HG03103 (cell line): ENCODE measurements around the gene PARP6.

Experiments
- ATAC-seq: cut with Tn5 transposase; IDR thresholded peaks from one replicate; pipeline ENCODE4 v1.9.1; 2021; ENCODE audit warnings: low read depth; ENCODE audit not compliant: unreplicated experiment

The PARP6 gene, protein sequence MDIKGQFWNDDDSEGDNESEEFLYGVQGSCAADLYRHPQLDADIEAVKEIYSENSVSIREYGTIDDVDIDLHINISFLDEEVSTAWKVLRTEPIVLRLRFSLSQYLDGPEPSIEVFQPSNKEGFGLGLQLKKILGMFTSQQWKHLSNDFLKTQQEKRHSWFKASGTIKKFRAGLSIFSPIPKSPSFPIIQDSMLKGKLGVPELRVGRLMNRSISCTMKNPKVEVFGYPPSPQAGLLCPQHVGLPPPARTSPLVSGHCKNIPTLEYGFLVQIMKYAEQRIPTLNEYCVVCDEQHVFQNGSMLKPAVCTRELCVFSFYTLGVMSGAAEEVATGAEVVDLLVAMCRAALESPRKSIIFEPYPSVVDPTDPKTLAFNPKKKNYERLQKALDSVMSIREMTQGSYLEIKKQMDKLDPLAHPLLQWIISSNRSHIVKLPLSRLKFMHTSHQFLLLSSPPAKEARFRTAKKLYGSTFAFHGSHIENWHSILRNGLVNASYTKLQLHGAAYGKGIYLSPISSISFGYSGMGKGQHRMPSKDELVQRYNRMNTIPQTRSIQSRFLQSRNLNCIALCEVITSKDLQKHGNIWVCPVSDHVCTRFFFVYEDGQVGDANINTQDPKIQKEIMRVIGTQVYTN

DNA sequence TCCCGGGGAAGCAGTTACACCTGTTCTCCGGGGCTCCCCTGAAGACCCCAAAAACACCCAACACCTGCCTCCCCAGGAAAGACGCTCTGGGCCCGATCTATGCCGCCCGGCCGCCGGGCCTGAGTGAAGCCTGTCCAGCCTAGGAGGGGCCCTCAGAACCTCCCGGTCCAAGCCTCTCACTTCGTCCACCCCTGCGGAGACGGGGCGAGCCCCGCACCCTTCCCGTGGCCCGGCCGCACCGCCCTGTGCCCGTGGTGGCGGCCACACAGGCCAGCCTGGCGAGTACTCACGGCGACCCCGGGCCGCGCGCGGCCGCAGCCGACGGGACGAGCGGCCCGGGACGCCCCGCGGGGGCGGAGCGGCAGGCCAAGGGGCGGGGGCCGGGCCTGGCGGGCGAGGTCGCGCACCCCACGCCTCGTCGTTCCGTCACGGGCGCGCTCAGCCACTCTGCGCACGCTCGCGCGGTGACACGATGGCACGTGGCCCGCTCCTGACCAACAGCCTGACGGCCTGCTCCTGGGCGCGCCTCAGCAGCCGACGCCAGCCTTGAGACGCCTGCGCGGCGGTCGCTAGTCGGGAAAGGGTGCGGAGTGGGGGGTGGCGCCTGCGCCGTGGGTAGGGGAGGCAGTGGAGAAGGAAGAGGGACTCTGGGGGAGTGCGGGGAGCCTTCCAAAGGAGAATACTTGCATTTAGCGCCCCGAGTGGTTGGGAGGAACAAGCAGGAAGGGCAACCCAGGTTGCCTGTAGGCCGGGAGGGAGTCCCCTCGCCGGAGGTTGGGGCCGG is at the start of gene PARP6:
PARP6 (minus strand) TSS at position 342 of the 784 bp plus-strand sequence. CDS start 5,077 bp downstream, outside the sequence.
- ATAC-seq = peak; percentile 96

DNA sequence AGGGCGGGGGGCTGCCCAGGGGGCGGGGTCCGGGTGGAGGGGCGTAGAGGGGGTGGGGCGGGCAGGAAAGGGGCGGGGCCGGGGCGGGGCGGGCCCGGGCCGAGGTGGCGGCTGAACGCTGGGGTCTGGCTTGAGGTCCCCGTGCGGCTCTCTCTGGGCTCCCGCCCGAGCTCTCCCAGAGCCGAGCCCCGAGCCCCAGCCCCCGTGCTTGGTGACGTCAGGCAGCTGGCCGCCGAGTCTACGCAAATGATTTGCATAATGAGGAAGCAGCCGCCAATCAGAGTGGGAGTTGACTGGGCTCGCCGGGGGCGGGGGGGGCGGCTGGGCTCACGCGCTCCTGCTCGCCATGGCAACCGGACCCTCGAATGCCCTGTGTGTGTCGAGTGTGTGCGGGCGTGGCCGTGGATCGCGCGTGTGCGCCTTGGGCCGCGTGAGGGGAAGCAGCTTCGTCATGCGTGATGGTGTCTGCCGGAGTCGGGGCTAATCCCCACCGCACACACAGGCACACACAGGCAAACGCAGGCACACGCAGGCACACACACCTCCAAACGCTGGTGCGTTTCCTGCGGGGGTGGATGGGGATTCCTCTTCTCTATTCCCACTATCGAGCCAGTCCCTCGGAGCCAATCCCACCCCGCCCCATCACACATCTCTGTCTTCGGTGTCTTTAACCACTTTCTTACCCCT is 47.8 kb upstream of the PARP6 start, which contains the start of gene CELF6:
CELF6 (minus strand) TSS at position 173 of the 687 bp plus-strand sequence. CDS start 283 bp downstream, outside the sequence.
- no peak for ATAC-seq

DNA sequence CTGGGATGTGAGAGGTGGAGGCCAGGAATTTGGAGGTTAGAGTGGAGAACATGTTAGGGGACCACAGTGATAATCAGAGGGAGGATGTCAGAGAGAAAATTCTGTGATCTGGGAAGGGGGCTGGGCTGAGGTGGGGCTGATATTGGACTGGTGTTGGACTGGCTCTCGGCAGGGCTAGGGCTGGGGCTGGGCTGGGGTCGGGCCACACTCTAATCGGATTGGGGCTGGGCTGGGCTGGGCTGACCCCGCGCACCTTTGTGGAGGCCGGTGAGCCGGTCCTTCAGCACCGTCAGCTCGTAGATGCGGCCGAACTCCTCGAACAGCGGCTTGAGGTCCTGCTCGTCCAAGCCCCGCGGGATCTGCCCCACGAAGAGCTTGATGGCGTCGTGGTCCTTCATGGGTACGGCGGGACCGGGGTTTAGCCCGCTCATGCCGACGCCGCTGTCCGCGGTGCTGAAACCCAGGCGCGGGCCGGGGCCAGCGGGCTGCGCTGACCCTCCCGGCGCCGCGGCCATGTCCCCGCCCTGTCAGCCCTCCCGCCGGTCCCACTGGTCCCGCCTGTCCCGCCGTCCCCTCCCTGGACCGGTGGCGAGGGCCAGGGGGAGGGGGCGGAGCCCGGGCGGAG is 47.1 kb upstream of the PARP6 start:
- ATAC-seq = no peak

DNA sequence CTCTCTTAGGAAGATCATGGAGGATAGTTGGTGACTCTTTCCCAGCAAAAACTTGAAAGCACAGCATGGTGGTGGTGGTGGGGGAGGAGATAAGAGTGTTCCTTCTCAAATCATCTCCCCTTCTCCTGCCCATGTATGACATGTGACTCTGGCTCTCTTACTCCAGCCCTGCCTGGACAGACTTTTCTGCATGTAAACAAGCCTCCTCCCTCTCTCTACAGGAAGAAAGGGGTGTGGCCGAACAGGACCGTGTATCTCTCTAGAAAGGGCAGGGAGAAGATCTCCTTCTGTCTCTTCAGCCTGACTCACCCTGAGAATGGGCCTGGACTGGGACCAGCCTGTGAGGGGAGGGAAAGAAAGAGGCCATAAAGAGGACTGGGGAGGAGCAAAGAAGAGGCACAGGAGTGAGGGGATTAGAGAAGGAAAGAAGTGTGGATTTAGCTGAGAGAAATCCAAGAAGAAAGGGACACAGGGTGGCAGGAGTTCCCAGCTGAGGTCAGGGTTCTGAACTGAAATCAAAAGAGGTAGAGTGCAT is 46.1 kb upstream of the PARP6 start:
- ATAC-seq = no peak

GRCh38 chr15:72315706-72316370 is 43.5 kb upstream of the PARP6 start:
- no peak for ATAC-seq

GRCh38 chr15:72313881-72314280 is 41.5 kb upstream of the PARP6 start:
- ATAC-seq = no peak

GRCh38 chr15:72313448-72313840 is 41.1 kb upstream of the PARP6 start:
- no peak for ATAC-seq

- no peak for ATAC-seq
These were observed 40.5 kb upstream of the PARP6 start for GRCh38 chr15:72312605-72313447.

DNA sequence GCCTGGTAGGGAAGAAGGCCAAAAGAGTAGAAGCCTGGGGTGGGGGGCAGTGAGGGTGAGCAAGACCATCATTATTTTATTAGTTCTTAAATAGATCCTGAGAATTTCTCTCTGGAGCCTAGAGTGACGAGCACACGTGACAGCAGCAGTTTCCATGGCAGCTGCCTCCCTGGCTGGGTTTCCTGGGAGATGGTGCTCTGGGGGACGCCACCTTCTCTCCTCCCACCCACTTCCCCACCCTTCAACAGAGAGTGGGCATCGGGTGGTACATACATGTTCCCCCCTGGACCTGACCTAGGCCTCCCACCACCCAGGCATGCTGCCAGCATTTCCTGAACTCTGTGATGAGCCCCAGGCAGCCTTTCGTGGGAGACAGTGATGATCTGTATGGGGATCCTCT is 34.7 kb upstream of the PARP6 start:
- no peak for ATAC-seq

- ATAC-seq = no peak
These were observed 33.9 kb upstream of the PARP6 start for GRCh38 chr15:72306211-72306785.

DNA sequence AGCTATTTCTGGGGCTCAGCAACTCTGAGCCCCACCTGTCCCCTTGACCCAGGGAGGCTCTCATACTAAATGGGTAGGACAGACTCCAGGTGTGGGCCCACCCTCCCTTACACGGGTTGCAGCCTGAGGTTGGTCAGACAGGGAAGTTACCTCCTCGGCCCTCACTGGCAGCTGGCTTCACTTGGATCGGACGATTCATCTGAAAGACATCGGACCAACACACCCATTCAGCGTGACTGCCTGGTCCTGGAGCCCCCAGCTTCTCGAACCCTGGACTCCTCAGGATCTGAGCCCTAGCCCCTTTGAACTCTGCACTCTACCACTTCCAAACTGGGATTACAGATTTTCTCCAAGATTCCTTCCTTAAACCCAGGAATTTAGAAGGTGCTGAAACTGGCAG is 32.2 kb upstream of the PARP6 start:
- no peak for ATAC-seq

GRCh38 chr15:72302955-72303354 is 30.6 kb upstream of the PARP6 start:
- no peak for ATAC-seq

DNA sequence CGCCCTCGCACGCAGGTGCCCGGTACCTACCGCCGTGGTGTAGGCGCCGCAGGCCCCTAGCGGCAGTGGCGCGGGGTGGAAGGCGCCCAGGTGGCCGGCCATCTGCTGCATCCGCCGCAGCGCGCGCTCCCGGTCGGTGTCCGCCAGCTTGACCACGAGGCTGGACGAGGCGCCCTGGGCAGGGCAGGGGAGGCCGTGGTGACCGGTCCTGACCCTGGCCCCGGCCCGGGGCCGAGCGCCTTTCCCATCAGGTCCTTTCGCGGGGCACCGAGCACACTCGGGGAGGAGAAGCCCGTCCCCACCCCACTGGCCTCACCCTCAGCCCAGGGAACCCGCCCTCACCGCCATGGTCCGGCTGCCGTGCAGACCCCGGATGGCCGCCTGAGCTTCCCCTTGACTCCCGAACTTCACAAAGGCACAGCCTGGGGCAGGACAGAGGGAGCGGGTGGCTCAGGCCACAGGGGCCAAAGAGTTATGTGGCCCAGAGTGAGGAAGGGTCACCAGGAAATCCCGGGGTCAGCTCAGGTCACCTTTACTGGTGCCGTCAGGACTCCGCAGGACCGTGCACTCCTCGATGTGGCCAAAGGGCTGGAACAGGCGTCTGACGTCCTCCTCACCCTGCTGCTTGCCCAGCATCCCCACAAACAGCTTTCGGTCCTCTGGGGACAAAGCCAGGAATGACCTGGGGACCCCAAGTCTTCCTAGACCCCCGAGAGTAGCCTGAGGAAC is 17.4 kb upstream of the PARP6 start:
- no peak for ATAC-seq

GRCh38 chr15:72288796-72289596 is 16.6 kb upstream of the PARP6 start:
- no peak for ATAC-seq

DNA sequence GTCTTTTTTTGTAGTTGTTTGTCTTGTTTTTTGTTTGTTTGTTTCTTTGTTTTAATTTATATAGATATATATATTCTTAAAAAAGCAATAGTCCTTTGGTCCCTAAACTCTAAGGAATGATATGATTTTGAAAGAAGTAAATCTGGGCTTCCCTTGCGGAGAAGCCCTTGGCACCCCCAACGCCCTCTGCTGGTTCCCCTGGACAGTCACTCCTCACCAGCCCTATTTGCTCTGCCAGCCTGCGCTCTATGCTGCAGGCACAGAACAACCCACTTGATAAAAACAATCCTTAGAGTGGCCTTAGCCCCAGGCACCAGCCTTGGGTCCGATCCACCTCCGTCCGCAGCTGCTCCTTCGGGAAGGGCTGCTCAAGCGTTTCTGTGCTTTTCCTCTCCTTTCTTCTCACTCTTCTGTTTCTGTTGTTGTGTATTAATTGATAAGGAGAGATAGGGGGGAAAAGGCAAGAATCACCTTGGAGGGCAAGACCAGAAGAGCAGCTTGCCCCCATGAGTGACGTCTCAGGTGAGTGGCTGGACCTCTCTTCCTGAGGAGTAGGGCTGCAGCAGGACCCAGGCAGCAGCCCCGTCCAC is 13.7 kb upstream of the PARP6 start:
- ATAC-seq = no peak

GRCh38 chr15:72285402-72285801 is 13.0 kb upstream of the PARP6 start:
- no peak for ATAC-seq
